ENCODE measurements around the gene PFAS.
"Not testable (repeated sequence)": the region's sequence is repeated elsewhere in the genome, so short reads cannot be mapped to it uniquely, and the experiment has no call there.

PFAS gene

DNA sequence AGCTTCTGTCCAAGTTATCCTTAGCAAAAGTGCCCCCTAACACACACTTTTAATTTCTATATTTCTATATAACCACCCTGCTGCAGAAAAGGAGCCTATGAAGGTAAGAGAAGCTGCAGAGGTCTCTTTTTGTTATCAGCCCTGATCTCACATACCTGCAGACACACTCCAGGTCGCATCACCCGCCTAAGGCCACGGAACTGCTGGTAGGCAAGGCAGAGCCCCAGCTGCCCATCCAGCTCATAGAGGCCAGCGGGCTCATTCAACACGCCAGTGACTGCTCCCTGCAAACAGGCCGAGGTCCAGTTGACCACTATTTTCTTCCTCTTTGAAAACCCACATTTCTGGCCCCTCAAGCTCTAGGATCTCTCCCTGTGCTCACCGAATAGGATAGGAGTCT, 13.4 kb upstream of the PFAS start:
- H3K9me3 ChIP-seq (ENCODE audit: control insufficient read depth in 1 of 2, low read length in 2 of 2) = no peaks in the 10 kb centered on the region
- no peaks in the 10 kb centered on the region for H3K27me3 ChIP-seq (ENCODE audit: low read depth, low read length)
- H3K4me1 ChIP-seq (ENCODE audit: control insufficient read depth in 1 of 2, insufficient read depth in 2 of 2, low read length in 2 of 2) = no peaks in the 10 kb centered on the region
- peaks cover 48 to 89% of the 10 kb centered on the region in 2 donors for H3K36me3 ChIP-seq (ENCODE audit: control insufficient read depth in 1 of 2, insufficient read depth in 2 of 2, low read length in 2 of 2)
- no peak overlapping the region for H3K27ac ChIP-seq (ENCODE audit: low read length)
- no peak overlapping the region for H3K4me3 ChIP-seq (ENCODE audit: low read depth in 1 of 2, low read length in 2 of 2)

DNA sequence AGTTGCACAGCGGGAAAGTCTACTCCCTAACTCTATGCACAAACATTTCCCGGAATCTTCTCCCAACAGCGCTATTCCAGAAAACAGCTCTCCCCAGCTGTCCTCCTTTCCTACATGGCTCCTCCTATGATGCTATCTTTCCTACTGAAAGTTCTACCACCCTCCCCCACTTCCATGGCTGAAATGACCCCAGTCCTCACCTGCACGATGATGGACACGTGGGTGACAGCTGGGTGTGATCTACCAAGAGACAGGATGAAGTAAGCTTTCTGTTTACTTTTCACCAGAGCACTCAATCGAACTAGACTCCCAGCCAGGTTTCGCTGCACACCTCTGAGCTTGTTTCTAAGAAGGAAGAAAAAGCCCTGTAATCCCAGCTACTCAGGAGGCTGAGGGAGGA, 11.9 kb upstream of the PFAS start:
- Histone ChIP-seq H3K4me1 (ENCODE audit: control insufficient read depth in 1 of 2, insufficient read depth in 2 of 2, low read length in 2 of 2) (no peaks in the 10 kb centered on the region), H3K4me3 (ENCODE audit: low read depth in 1 of 2, low read length in 2 of 2) (no peak overlapping the region), H3K9me3 (ENCODE audit: control insufficient read depth in 1 of 2, low read length in 2 of 2) (no peaks in the 10 kb centered on the region), H3K27me3 (ENCODE audit: low read depth, low read length) (no peaks in the 10 kb centered on the region), H3K27ac (ENCODE audit: low read length) (no peak overlapping the region), H3K36me3 (ENCODE audit: control insufficient read depth in 1 of 2, insufficient read depth in 2 of 2, low read length in 2 of 2) (peaks cover 35 to 84% of the 10 kb centered on the region in 2 donors)

DNA sequence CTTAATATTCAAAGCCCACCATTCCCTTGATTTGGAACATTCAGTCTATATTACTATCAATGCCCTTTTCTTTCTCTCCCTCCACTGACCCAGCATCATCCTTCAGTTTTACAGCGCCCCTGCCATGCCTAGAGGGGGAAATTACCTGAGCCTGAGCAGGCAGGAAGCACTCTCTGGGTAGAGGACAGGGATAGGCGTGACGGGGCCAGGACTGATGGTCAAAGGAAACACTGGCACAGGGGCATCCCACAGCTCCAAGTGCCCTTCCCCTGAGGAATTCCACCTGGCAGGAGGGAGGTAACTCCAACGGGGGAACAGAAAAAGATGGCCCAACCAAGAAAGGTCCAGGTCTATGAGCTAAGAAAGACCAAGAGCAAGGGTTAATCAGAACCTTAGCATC, 11.2 kb upstream of the PFAS start:
- no peak overlapping the region for H3K4me3 ChIP-seq (ENCODE audit: low read depth in 1 of 2, low read length in 2 of 2)
- peaks cover 28 to 77% of the 10 kb centered on the region in 2 donors for H3K36me3 ChIP-seq (ENCODE audit: control insufficient read depth in 1 of 2, insufficient read depth in 2 of 2, low read length in 2 of 2)
- no peaks in the 10 kb centered on the region for H3K27me3 ChIP-seq (ENCODE audit: low read depth, low read length)
- H3K27ac ChIP-seq (ENCODE audit: low read length) = no peak overlapping the region
- no peaks in the 10 kb centered on the region for H3K9me3 ChIP-seq (ENCODE audit: control insufficient read depth in 1 of 2, low read length in 2 of 2)
- no peaks in the 10 kb centered on the region for H3K4me1 ChIP-seq (ENCODE audit: control insufficient read depth in 1 of 2, insufficient read depth in 2 of 2, low read length in 2 of 2)

DNA sequence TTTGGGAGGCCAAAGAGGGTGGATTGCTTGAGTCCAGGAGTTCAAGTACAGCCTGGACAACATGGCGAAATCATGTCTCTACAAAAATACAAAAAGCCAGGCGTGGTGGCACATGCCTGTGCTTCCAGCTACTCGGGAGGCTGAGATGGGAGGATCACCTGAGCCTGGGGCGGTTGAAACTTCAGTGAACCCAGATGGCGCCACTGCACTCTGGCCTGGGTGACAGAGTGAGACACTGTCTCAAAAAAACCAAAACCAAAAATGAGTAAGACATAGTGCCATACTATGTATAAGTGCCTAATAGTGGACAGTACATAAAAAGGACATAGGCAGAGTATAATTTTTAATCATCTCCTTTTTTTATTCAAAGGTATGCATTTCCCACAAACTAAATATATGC, 5.3 kb upstream of the PFAS start:
- Histone ChIP-seq H3K27me3 (ENCODE audit: low read depth, low read length) (no peaks in the 10 kb centered on the region), H3K4me3 (ENCODE audit: low read depth in 1 of 2, low read length in 2 of 2) (no peak overlapping the region), H3K9me3 (ENCODE audit: control insufficient read depth in 1 of 2, low read length in 2 of 2) (no peaks in the 10 kb centered on the region), H3K4me1 (ENCODE audit: control insufficient read depth in 1 of 2, insufficient read depth in 2 of 2, low read length in 2 of 2) (peaks cover 0 to 3% of the 10 kb centered on the region in 2 donors), H3K27ac (ENCODE audit: low read length) (no peak overlapping the region), H3K36me3 (ENCODE audit: control insufficient read depth in 1 of 2, insufficient read depth in 2 of 2, low read length in 2 of 2) (peaks cover 0 to 19% of the 10 kb centered on the region in 2 donors)

DNA sequence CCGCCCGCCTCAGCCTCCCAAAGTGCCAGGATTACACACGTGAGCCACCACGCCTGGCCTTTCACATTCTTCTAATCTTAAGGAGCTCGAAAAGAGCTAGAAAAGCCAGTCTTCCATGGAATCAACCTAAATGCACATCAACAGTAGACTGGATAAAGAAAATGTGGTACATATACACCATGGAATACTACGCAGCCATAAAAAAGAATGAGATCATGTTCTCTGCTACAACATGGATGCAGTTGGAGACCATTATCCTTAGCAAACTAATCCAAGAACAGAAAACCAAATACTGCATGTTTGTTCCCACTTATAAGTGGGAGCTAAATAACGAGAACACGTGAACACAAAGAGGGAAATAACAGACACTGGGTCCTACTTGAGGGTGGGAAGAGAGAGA, 4.3 kb upstream of the PFAS start:
- peaks cover 0 to 14% of the 10 kb centered on the region in 2 donors for H3K36me3 ChIP-seq (ENCODE audit: control insufficient read depth in 1 of 2, insufficient read depth in 2 of 2, low read length in 2 of 2)
- peaks cover 0 to 8% of the 10 kb centered on the region in 2 donors for H3K4me1 ChIP-seq (ENCODE audit: control insufficient read depth in 1 of 2, insufficient read depth in 2 of 2, low read length in 2 of 2)
- no peak overlapping the region for H3K4me3 ChIP-seq (ENCODE audit: low read depth in 1 of 2, low read length in 2 of 2)
- H3K27me3 ChIP-seq (ENCODE audit: low read depth, low read length) = no peaks in the 10 kb centered on the region
- no peak overlapping the region for H3K27ac ChIP-seq (ENCODE audit: low read length)
- H3K9me3 ChIP-seq (ENCODE audit: control insufficient read depth in 1 of 2, low read length in 2 of 2) = no peaks in the 10 kb centered on the region

DNA sequence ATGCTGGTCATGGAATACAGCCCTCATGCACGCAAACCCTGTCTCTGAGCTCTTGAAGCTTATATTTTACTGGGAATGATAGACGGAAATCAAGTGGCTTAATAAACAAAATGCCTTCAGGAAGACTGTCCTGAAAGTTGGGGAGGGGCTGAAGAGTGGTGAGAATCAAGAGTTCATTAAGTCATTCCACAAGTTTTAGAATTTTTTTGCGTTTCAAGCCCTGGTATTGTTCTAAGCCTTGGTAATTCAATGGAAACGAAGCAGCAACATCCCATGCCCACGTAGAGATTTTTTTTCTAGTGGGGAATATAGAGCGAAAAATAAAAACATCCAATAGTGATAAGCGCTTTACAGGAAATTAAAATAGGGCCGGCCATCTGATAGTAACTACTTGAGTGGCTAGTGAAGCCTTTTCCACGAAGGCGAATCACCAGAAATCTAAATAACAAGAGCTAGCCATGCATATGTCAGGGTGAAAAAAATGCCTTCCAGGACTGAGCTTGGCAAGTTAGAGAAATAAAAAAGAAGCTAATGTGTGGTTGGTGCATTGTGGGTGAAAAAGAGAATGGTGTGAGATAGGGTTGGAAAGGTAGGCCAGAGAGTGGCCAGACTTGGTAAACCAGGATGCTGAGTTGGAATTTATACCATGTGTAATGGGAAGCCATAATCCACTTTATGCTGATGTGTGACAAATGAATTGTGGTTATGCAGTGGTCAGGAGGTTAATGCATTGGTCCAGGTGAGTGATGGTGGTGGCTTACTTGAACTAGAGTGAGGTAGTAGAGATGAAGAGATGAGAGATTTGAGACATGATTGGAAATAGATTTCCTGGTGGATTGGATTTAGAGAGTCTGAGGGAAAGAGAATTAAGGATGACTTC, 772 bp downstream of the PFAS start:
- Histone ChIP-seq H3K27me3 (ENCODE audit: low read depth, low read length) (no peaks in the 10 kb centered on the region), H3K4me1 (ENCODE audit: control insufficient read depth in 1 of 2, insufficient read depth in 2 of 2, low read length in 2 of 2) (peaks cover 0 to 12% of the 10 kb centered on the region in 2 donors), H3K4me3 (ENCODE audit: low read depth in 1 of 2, low read length in 2 of 2) (peak overlapping the region; percentile 91 to 94), H3K9me3 (ENCODE audit: control insufficient read depth in 1 of 2, low read length in 2 of 2) (no peaks in the 10 kb centered on the region), H3K36me3 (ENCODE audit: control insufficient read depth in 1 of 2, insufficient read depth in 2 of 2, low read length in 2 of 2) (peaks cover 5 to 11% of the 10 kb centered on the region in 2 donors), H3K27ac (ENCODE audit: low read length) (peak overlapping the region; percentile 90)

DNA sequence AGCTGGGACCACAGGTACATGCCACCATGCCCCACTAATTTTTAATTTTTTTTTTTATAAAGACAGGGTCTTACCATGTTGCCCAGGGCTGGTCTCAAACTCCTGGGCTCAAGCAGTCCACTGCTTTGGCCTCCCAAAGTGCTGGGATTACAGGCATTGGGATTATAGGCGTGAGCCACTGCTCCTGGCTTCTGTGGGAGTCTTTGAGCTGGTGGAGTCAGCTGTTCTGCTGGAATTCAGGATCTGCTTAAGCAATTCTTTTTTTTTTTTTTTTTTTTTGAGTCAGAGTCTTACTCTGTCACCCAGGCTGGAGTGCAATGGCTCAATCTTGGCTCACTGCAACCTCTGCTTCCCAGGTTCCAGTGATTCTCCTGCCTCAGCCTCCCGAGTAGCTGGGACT, 2.3 kb downstream of the PFAS start:
- not testable (repeated sequence) for H3K4me3 ChIP-seq (ENCODE audit: low read depth in 1 of 2, low read length in 2 of 2); H3K9me3 ChIP-seq (ENCODE audit: control insufficient read depth in 1 of 2, low read length in 2 of 2); H3K27ac ChIP-seq (ENCODE audit: low read length); H3K27me3 ChIP-seq (ENCODE audit: low read depth, low read length)
- Histone ChIP-seq H3K36me3 (ENCODE audit: control insufficient read depth in 1 of 2, insufficient read depth in 2 of 2, low read length in 2 of 2) (peaks cover 19 to 26% of the 10 kb centered on the region in 2 donors), H3K4me1 (ENCODE audit: control insufficient read depth in 1 of 2, insufficient read depth in 2 of 2, low read length in 2 of 2) (peaks cover 0 to 12% of the 10 kb centered on the region in 2 donors)

DNA sequence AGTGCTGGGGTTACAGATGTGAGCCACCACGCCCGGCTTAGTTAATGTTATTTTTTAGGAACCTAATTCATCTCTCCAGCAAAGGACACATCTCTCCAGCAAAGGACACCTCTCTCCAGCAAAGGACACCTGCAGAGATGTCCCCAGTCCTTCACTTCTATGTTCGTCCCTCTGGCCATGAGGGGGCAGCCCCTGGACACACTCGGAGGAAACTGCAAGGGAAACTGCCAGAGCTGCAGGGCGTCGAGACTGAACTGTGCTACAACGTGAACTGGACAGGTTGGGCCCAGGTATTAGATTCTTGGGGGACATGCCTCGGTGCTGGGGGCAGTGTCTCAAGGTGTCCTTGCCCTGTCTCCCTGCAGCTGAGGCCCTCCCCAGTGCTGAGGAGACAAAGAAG, 4.7 kb downstream of the PFAS start:
- H3K27ac ChIP-seq (ENCODE audit: low read length) = no peak overlapping the region
- H3K36me3 ChIP-seq (ENCODE audit: control insufficient read depth in 1 of 2, insufficient read depth in 2 of 2, low read length in 2 of 2) = peaks cover 26 to 47% of the 10 kb centered on the region in 2 donors
- H3K4me1 ChIP-seq (ENCODE audit: control insufficient read depth in 1 of 2, insufficient read depth in 2 of 2, low read length in 2 of 2) = peaks cover 0 to 9% of the 10 kb centered on the region in 2 donors
- H3K27me3 ChIP-seq (ENCODE audit: low read depth, low read length) = no peaks in the 10 kb centered on the region
- no peaks in the 10 kb centered on the region for H3K9me3 ChIP-seq (ENCODE audit: control insufficient read depth in 1 of 2, low read length in 2 of 2)
- no peak overlapping the region for H3K4me3 ChIP-seq (ENCODE audit: low read depth in 1 of 2, low read length in 2 of 2)

DNA sequence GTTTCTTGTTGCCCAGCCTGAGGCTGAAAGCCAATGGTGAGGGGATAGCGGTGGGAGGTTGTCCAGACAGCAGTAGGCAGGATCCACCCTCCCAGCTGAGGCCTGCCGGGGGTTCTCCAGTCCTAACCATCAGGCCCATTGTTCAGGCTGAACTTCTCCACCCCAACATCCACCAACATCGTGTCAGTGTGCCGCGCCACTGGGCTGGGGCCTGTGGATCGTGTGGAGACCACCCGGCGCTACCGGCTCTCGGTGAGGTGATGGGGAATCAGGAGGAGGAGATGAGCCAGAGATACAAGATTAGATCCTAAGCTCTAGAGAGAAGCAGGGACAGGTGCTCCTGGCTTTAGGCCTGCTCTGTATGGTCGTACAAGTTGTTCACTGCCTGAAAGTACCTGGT, 5.8 kb downstream of the PFAS start:
- Histone ChIP-seq H3K36me3 (ENCODE audit: control insufficient read depth in 1 of 2, insufficient read depth in 2 of 2, low read length in 2 of 2) (peaks cover 26 to 49% of the 10 kb centered on the region in 2 donors), H3K4me3 (ENCODE audit: low read depth in 1 of 2, low read length in 2 of 2) (no peak overlapping the region), H3K27me3 (ENCODE audit: low read depth, low read length) (no peaks in the 10 kb centered on the region), H3K27ac (ENCODE audit: low read length) (no peak overlapping the region), H3K4me1 (ENCODE audit: control insufficient read depth in 1 of 2, insufficient read depth in 2 of 2, low read length in 2 of 2) (peaks cover 0 to 2% of the 10 kb centered on the region in 2 donors), H3K9me3 (ENCODE audit: control insufficient read depth in 1 of 2, low read length in 2 of 2) (no peaks in the 10 kb centered on the region)

DNA sequence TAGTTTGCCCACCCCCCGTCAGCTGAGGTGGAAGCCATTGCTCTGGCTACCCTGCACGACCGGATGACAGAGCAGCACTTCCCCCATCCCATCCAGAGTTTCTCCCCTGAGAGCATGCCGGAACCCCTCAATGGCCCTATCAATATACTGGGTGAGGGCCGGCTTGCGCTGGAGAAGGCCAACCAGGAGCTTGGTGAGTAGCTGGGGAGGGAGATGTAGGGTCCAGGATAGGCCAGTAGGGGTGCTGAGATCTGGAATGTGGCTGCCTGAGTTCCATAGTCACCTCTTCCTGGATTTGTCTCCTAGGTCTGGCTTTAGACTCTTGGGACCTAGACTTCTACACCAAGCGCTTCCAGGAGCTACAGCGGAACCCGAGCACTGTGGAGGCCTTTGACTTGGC, 6.4 kb downstream of the PFAS start:
- H3K4me1 ChIP-seq (ENCODE audit: control insufficient read depth in 1 of 2, insufficient read depth in 2 of 2, low read length in 2 of 2) = no peaks in the 10 kb centered on the region
- H3K4me3 ChIP-seq (ENCODE audit: low read depth in 1 of 2, low read length in 2 of 2) = no peak overlapping the region
- no peaks in the 10 kb centered on the region for H3K9me3 ChIP-seq (ENCODE audit: control insufficient read depth in 1 of 2, low read length in 2 of 2)
- peaks cover 26 to 55% of the 10 kb centered on the region in 2 donors for H3K36me3 ChIP-seq (ENCODE audit: control insufficient read depth in 1 of 2, insufficient read depth in 2 of 2, low read length in 2 of 2)
- H3K27ac ChIP-seq (ENCODE audit: low read length) = no peak overlapping the region
- H3K27me3 ChIP-seq (ENCODE audit: low read depth, low read length) = no peaks in the 10 kb centered on the region

DNA sequence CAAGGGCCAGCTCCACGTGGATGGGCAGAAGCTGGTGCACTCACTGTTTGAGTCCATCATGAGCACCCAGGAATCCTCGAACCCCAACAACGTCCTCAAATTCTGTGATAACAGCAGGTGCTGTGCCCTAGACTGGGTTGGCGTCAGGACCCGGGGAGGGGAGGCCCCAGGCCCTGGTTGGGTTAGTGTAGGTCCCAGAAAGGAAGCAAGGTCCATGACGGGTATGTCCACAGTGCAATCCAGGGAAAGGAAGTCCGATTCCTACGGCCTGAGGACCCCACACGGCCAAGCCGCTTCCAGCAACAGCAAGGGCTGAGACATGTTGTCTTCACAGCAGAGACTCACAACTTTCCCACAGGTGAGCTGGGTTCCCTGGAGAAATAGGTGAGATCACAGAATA, 7.2 kb downstream of the PFAS start:
- no peaks in the 10 kb centered on the region for H3K27me3 ChIP-seq (ENCODE audit: low read depth, low read length)
- no peaks in the 10 kb centered on the region for H3K9me3 ChIP-seq (ENCODE audit: control insufficient read depth in 1 of 2, low read length in 2 of 2)
- H3K36me3 ChIP-seq (ENCODE audit: control insufficient read depth in 1 of 2, insufficient read depth in 2 of 2, low read length in 2 of 2) = peaks cover 26 to 62% of the 10 kb centered on the region in 2 donors
- H3K4me1 ChIP-seq (ENCODE audit: control insufficient read depth in 1 of 2, insufficient read depth in 2 of 2, low read length in 2 of 2) = no peaks in the 10 kb centered on the region
- no peak overlapping the region for H3K27ac ChIP-seq (ENCODE audit: low read length)
- H3K4me3 ChIP-seq (ENCODE audit: low read depth in 1 of 2, low read length in 2 of 2) = no peak overlapping the region

DNA sequence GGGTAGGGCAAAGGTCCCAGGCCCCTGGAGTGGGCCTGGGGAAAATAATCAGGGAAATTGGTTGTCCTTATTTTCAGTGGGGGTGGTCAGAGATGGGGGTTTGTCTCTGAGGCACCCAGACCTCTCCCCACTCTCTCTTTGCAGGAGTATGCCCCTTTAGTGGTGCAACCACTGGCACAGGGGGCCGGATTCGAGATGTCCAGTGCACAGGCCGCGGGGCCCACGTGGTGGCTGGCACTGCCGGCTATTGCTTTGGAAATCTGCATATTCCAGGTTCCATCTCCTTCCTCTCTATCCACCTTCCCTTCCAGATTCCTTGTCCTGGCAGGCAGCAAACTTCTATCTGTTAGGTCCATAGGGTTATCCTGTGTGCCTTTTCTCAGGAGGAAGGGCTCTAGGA, 7.6 kb downstream of the PFAS start:
- H3K36me3 ChIP-seq (ENCODE audit: control insufficient read depth in 1 of 2, insufficient read depth in 2 of 2, low read length in 2 of 2) = peaks cover 26 to 66% of the 10 kb centered on the region in 2 donors
- H3K27me3 ChIP-seq (ENCODE audit: low read depth, low read length) = no peaks in the 10 kb centered on the region

More for the DNA sequence above, 7.6 kb downstream of the PFAS start:
- no peak overlapping the region for H3K4me3 ChIP-seq (ENCODE audit: low read depth in 1 of 2, low read length in 2 of 2)
- H3K4me1 ChIP-seq (ENCODE audit: control insufficient read depth in 1 of 2, insufficient read depth in 2 of 2, low read length in 2 of 2) = no peaks in the 10 kb centered on the region
- no peak overlapping the region for H3K27ac ChIP-seq (ENCODE audit: low read length)
- H3K9me3 ChIP-seq (ENCODE audit: control insufficient read depth in 1 of 2, low read length in 2 of 2) = no peaks in the 10 kb centered on the region
